Mesangial cell (primary cell): ENCODE data around the gene OR4D11. TPM values are rescaled to one million over a fixed set of nuclear protein-coding genes. Genes with fewer than 3 reads are reported as not detected.

Source experiments
- total RNA-seq: library from RNA; depleted of rRNA; stranded (reverse); fragments of >200 nt; gene quantifications from 2 replicates; pipeline ENCODE4 v1.2.3, GENCODE V29; 2015

The OR4D11 gene
- total RNA-seq, result not detected in 2 replicates

GRCh38 chr11:59503276-59503675, at the start of gene OR4D11:
Gene OR4D11, plus strand, starts transcription at chr11:59503576. Its CDS starts 0 bp downstream, at chr11:59503576.

GRCh38 chr11:59456661-59457060, 46.7 kb upstream of the OR4D11 start, which contains the start of gene OR4D6:
Gene OR4D6, plus strand, starts transcription at chr11:59456961. Its CDS starts 0 bp downstream, at chr11:59456961.

GRCh38 chr11:59473015-59473414, 30.4 kb upstream of the OR4D11 start, which contains the start of gene OR4D10:
Gene OR4D10, plus strand, starts transcription at chr11:59473315. Its CDS starts 4,115 bp downstream, at chr11:59477430.

GRCh38 chr11:59510941-59511589, 7.7 kb downstream of the OR4D11 start, which contains the start of gene OR4D9:
Gene OR4D9, plus strand, starts transcription at chr11:59511539. Its CDS starts 3,374 bp downstream, at chr11:59514913.

Other genes starting within 250 kb of the OR4D11 start
- not detected in 2 replicates for gene OR5AN1, start 144.7 kb upstream of the OR4D11 start, total RNA-seq
- not detected in 2 replicates for gene OR5A2, start 77.2 kb upstream of the OR4D11 start, total RNA-seq
- gene OR5A1, start 67.1 kb upstream of the OR4D11 start, total RNA-seq, result not detected in 2 replicates
- gene OR4D6, start 46.6 kb upstream of the OR4D11 start, total RNA-seq, result not detected in 2 replicates
- not detected in 2 replicates for gene OR4D10, start 30.3 kb upstream of the OR4D11 start, total RNA-seq
- gene OR4D9, start 8.0 kb downstream of the OR4D11 start, total RNA-seq, result not detected in 2 replicates
- 16.5 and 22.4 TPM in 2 replicates for gene OSBP, start 112.2 kb downstream of the OR4D11 start, total RNA-seq
- gene PATL1, start 165.5 kb downstream of the OR4D11 start, total RNA-seq, result 12.7 and 13.9 TPM in 2 replicates
- not detected in 2 replicates for gene OR10V1, start 210.3 kb downstream of the OR4D11 start, total RNA-seq